HCT116 (cell line): Measurements from ENCODE around the gene SLC50A1.

Source experiments
- EZH2 ChIP-seq: fragments of 200-600 bp; sonication (generic); IDR thresholded peaks from 2 replicates; pipeline ENCODE4 v1.6.1; 2017; ENCODE audit warnings: antibody characterized with exemption, mixed run types
- POLR2A ChIP-seq: IDR thresholded peaks from 2 replicates; pipeline ENCODE4 v1.7.0; 2011; ENCODE audit warnings: borderline replicate concordance; ENCODE audit not compliant: insufficient read depth, insufficient read length; ENCODE audit errors: extremely low read depth
- POLR2AphosphoS5 ChIP-seq: IDR thresholded peaks from 2 replicates; pipeline ENCODE4 v1.6.1; 2011; ENCODE audit warnings: mild to moderate bottlenecking, low read depth, low read length, moderate library complexity
- YY1 ChIP-seq: IDR thresholded peaks from 2 replicates; pipeline ENCODE4 v1.6.1; 2011; ENCODE audit warnings: low read length, low read depth, moderate library complexity, mild to moderate bottlenecking; ENCODE audit not compliant: insufficient replicate concordance; ENCODE audit errors: extremely low read depth
- TF ChIP-seq, protein P1 (sequence below), 3 experiments: fragments of 200-600 bp in 1 of 3; sonication (generic) in 1 of 3; IDR thresholded peaks in 2 of 3; conservative IDR thresholded peaks in 1 of 3; 2 replicates each; pipeline ENCODE4 v1.5.1; 2012 to 2017; ENCODE audit warnings: low read depth in 2 of 3, low read length in 2 of 3, antibody characterized with exemption in 1 of 3, borderline replicate concordance in 1 of 3, control low read depth in 1 of 3, mild to moderate bottlenecking in 1 of 3, mixed read lengths in 1 of 3, mixed run types in 1 of 3, moderate library complexity in 1 of 3; ENCODE audit not compliant: insufficient read depth in 1 of 3
- TF ChIP-seq, protein P2 (sequence below): IDR thresholded peaks from 2 replicates; pipeline ENCODE4 v1.6.1; 2012

DNA sequence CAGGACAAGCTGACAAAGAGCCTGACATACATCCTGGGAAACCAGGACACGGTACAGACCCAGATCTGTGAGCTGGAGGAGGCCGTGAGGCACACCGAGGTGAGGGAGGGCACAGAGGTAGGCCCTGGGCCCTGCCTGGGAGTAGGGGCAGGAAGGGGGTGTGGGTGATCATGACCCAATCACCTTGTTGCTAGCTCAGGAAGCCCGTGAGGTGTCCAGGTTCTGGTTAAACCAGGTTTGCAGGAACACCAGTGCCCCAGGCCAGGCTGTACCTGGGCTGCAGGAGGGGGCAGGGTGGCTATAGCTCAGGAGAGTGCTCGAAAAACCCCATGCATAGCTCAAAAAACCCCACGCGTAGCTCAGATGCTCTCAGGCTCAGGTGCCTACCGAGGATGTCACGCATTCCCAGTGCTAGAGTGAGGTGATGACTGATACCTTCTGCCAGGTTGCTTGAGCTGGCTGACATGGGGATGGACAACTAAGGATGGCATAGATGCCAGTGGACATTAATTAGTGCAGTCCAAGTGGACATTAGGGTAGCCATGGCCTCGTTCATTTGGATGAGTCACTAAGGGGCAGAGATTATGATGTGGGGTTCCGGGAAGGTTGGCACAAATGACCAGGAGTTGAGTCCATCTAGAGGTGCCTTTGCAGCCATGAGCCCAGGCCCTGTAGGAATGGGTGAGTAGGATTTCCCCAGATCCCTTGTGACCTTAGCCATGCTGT, 41.7 kb downstream of the SLC50A1 start:
- TF ChIP-seq, protein P1, sequence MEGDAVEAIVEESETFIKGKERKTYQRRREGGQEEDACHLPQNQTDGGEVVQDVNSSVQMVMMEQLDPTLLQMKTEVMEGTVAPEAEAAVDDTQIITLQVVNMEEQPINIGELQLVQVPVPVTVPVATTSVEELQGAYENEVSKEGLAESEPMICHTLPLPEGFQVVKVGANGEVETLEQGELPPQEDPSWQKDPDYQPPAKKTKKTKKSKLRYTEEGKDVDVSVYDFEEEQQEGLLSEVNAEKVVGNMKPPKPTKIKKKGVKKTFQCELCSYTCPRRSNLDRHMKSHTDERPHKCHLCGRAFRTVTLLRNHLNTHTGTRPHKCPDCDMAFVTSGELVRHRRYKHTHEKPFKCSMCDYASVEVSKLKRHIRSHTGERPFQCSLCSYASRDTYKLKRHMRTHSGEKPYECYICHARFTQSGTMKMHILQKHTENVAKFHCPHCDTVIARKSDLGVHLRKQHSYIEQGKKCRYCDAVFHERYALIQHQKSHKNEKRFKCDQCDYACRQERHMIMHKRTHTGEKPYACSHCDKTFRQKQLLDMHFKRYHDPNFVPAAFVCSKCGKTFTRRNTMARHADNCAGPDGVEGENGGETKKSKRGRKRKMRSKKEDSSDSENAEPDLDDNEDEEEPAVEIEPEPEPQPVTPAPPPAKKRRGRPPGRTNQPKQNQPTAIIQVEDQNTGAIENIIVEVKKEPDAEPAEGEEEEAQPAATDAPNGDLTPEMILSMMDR (IDR thresholded peaks at IDR 0.05 in 2 of 3, conservative IDR thresholded peaks at IDR 0.05 in 1 of 3; ENCODE audit: borderline replicate concordance in 1 of 3, insufficient read depth in 1 of 3, low read depth in 2 of 3, low read length in 2 of 3) = no peak
- TF ChIP-seq, protein P2, sequence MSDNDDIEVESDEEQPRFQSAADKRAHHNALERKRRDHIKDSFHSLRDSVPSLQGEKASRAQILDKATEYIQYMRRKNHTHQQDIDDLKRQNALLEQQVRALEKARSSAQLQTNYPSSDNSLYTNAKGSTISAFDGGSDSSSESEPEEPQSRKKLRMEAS = no peak
- TF ChIP-seq EZH2 = no peak
- TF ChIP-seq POLR2AphosphoS5 = no peak
- no peak for TF ChIP-seq POLR2A
- TF ChIP-seq YY1 = no peak
